GM19240 (cell line): Measurements from ENCODE around the gene MAGI2.

Source experiments
- DNase-seq: peaks from one replicate; pipeline ENCODE4 v3.0.0; 2011; ENCODE audit warnings: low spot score; ENCODE audit not compliant: insufficient read length

The MAGI2 gene

GRCh38 chr7:78118470-78118869 lies 1335.0 kb downstream of the MAGI2 start:
- no peak for DNase-seq

GRCh38 chr7:78115876-78116275 lies 1337.6 kb downstream of the MAGI2 start:
- DNase-seq = no peak

- no peak for DNase-seq
Observed at GRCh38 chr7:78114993-78115392, 1338.5 kb downstream of the MAGI2 start.

GRCh38 chr7:78112488-78112887 lies 1341.0 kb downstream of the MAGI2 start:
- DNase-seq = no peak

- no peak for DNase-seq
Observed at GRCh38 chr7:78111386-78111785, 1342.1 kb downstream of the MAGI2 start.

GRCh38 chr7:78103475-78103874 lies 1350.0 kb downstream of the MAGI2 start:
- no peak for DNase-seq

- no peak for DNase-seq
Observed at GRCh38 chr7:78101076-78101475, 1352.4 kb downstream of the MAGI2 start.

- no peak for DNase-seq
Observed at GRCh38 chr7:78099715-78100394, 1353.6 kb downstream of the MAGI2 start.

GRCh38 chr7:78095549-78095948 lies 1357.9 kb downstream of the MAGI2 start:
- no peak for DNase-seq

- DNase-seq = no peak
Observed at GRCh38 chr7:78092331-78092730, 1361.1 kb downstream of the MAGI2 start.

GRCh38 chr7:78090616-78091015 lies 1362.9 kb downstream of the MAGI2 start:
- DNase-seq = no peak

- no peak for DNase-seq
Observed at GRCh38 chr7:78083476-78084120, 1369.9 kb downstream of the MAGI2 start.

GRCh38 chr7:78082556-78082955 lies 1370.9 kb downstream of the MAGI2 start:
- no peak for DNase-seq

- no peak for DNase-seq
Observed at GRCh38 chr7:78081888-78082287, 1371.6 kb downstream of the MAGI2 start.

GRCh38 chr7:78081344-78081743 lies 1372.1 kb downstream of the MAGI2 start:
- DNase-seq = no peak

GRCh38 chr7:78080811-78081210 lies 1372.7 kb downstream of the MAGI2 start:
- DNase-seq = no peak

GRCh38 chr7:78080241-78080640 lies 1373.2 kb downstream of the MAGI2 start:
- DNase-seq = no peak

GRCh38 chr7:78074713-78075112 lies 1378.8 kb downstream of the MAGI2 start:
- DNase-seq = no peak

- no peak for DNase-seq
Observed at GRCh38 chr7:78073609-78074382, 1379.7 kb downstream of the MAGI2 start.

- DNase-seq = no peak
Observed at GRCh38 chr7:78072201-78072590, 1381.3 kb downstream of the MAGI2 start.

GRCh38 chr7:78071491-78072200 lies 1381.8 kb downstream of the MAGI2 start:
- DNase-seq = no peak

- DNase-seq = no peak
Observed at GRCh38 chr7:78066599-78066998, 1386.9 kb downstream of the MAGI2 start.
